Lower lobe of right lung (tissue), 2 donors: ENCODE measurements around the gene MGRN1. TPM values are rescaled to one million over a fixed set of nuclear protein-coding genes. Genes with fewer than 3 reads are reported as not detected.

ENCODE experiments used
- ATAC-seq, 2 donors: fragments of 200-7000 bp; cut with Tn5 transposase; one replicate each; pipeline ENCODE4 v1.9.1; 2020 to 2022; ENCODE audit warnings: mild to moderate bottlenecking in 2 of 2, moderate library complexity in 2 of 2
- DNase-seq: peaks from one replicate; pipeline ENCODE4 v3.0.0-alpha.2; 2020
- H3K27ac ChIP-seq: fragments of 200-600 bp; one replicate; pipeline ENCODE4 v1.8.0; 2022
- H3K27me3 ChIP-seq: fragments of 200-600 bp; one replicate; pipeline ENCODE4 v1.8.0; 2022; ENCODE audit warnings: low read depth
- H3K36me3 ChIP-seq: fragments of 200-600 bp; one replicate; pipeline ENCODE4 v1.8.0; 2022; ENCODE audit warnings: mild to moderate bottlenecking
- H3K4me1 ChIP-seq: fragments of 200-600 bp; one replicate; pipeline ENCODE4 v1.8.0; 2022
- H3K4me3 ChIP-seq: fragments of 200-600 bp; one replicate; pipeline ENCODE4 v1.8.0; 2022; ENCODE audit warnings: mild to moderate bottlenecking
- H3K9me3 ChIP-seq: fragments of 200-600 bp; one replicate; pipeline ENCODE4 v1.8.0; 2022
- CTCF ChIP-seq: fragments of 200-600 bp; IDR thresholded peaks from one replicate; pipeline ENCODE4 v1.8.0; 2022; ENCODE audit warnings: antibody characterized with exemption, mild to moderate bottlenecking
- intact Hi-C: fragments of 100-400 bp; cut with DNase I; formaldehyde crosslinking; loops from one replicate; pipeline ENCODE4 v1.11.0; 2022
- total RNA-seq: library from RNA; stranded (reverse); fragmentation: NEBNext Ultra II Directional; extraction: Animal tissue kit (Norgen Biotek cat#: 25700); gene quantifications from one replicate; pipeline ENCODE4 v1.2.1, GENCODE V29; 2021
- donor health status: DM: no; HTN: yes; CAD: no; lungs with severe emphysema.

MGRN1 gene
- total RNA-seq, 1 donor from 2014 or later, result 75.7 TPM

GRCh38 chr16:4703906-4704305 lies 79.3 kb downstream of the MGRN1 start:
- Histone ChIP-seq H3K27me3 (no peaks in the 10 kb centered on the region), H3K36me3 (peaks cover 85% of the 10 kb centered on the region), H3K4me1 (no peaks in the 10 kb centered on the region), H3K9me3 (no peaks in the 10 kb centered on the region), H3K4me3 (no peak overlapping the region), H3K27ac (no peak overlapping the region)
- DNase-seq, result no peak
- ATAC-seq, result no peak
- no peak for TF ChIP-seq CTCF
- intact Hi-C loops, result no loop called here

GRCh38 chr16:4704491-4704890 lies 79.9 kb downstream of the MGRN1 start:
- Histone ChIP-seq H3K27ac (no peak overlapping the region), H3K36me3 (peaks cover 85% of the 10 kb centered on the region)
- intact Hi-C loops, result no loop called here

GRCh38 chr16:4704913-4705312 lies 80.3 kb downstream of the MGRN1 start:
- no peak for ATAC-seq
- Histone ChIP-seq H3K4me1 (no peaks in the 10 kb centered on the region), H3K36me3 (peaks cover 85% of the 10 kb centered on the region), H3K4me3 (no peak overlapping the region), H3K27me3 (no peaks in the 10 kb centered on the region), H3K9me3 (no peaks in the 10 kb centered on the region), H3K27ac (no peak overlapping the region)
- TF ChIP-seq CTCF, result no peak
- no peak for DNase-seq
- intact Hi-C loops, result no loop called here

More at GRCh38 chr16:4704491-4704890, 79.9 kb downstream of the MGRN1 start:
- TF ChIP-seq CTCF, result no peak
- DNase-seq, result no peak
- no peak for ATAC-seq
- H3K9me3 ChIP-seq, result no peaks in the 10 kb centered on the region
- H3K4me1 ChIP-seq, result no peaks in the 10 kb centered on the region
- no peak overlapping the region for H3K4me3 ChIP-seq
- H3K27me3 ChIP-seq, result no peaks in the 10 kb centered on the region

- intact Hi-C loops, result no loop called here
- no peak overlapping the region for H3K27ac ChIP-seq
- TF ChIP-seq CTCF, result no peak
- no peaks in the 10 kb centered on the region for H3K9me3 ChIP-seq
- no peaks in the 10 kb centered on the region for H3K27me3 ChIP-seq
- H3K36me3 ChIP-seq, result peaks cover 85% of the 10 kb centered on the region
- DNase-seq (no peak), ATAC-seq (no peak)
- no peak overlapping the region for H3K4me3 ChIP-seq
- no peaks in the 10 kb centered on the region for H3K4me1 ChIP-seq
Observed at GRCh38 chr16:4706871-4707270, 82.2 kb downstream of the MGRN1 start.

- no peak for TF ChIP-seq CTCF
- ATAC-seq (no peak), DNase-seq (no peak)
- H3K27me3 ChIP-seq, result no peaks in the 10 kb centered on the region
- no peaks in the 10 kb centered on the region for H3K9me3 ChIP-seq
- no peaks in the 10 kb centered on the region for H3K4me1 ChIP-seq
- H3K36me3 ChIP-seq, result peaks cover 87% of the 10 kb centered on the region
- intact Hi-C loops, result no loop called here
- H3K27ac ChIP-seq, result no peak overlapping the region
- H3K4me3 ChIP-seq, result no peak overlapping the region
Observed at GRCh38 chr16:4709481-4709880, 84.9 kb downstream of the MGRN1 start.
